K562 (cell line): ENCODE data around the gene PLD5. TPM values are rescaled to one million over a fixed set of nuclear protein-coding genes. Genes with fewer than 3 reads are reported as not detected.
A peak's percentile ranks its signal among the peaks of the same experiment; 100 is the strongest.

ENCODE experiments used
- ATAC-seq: fragments of 200-7000 bp; cut with Tn5 transposase; 3 replicates; pipeline ENCODE4 v1.9.1; 2020; ENCODE audit warnings: moderate library complexity
- BruUV-seq: library from RNA; stranded (reverse); fragments of 400-500 nt; replicated peaks from 2 replicates; lab custom pipeline; 2021; lab: Mats Ljungman, UMichigan
- CTCF ChIA-PET: fragments of 300-600 bp; formaldehyde crosslinking; extraction: SDS; loops from one replicate; lab custom pipeline; 2021; ENCODE audit warnings: low intra/inter-chr PET ratio; lab: Yijun Ruan, JAX
- POLR2A ChIA-PET: fragments of 300-600, 350-650 bp; sonication (Branson Sonifier 250); formaldehyde crosslinking; extraction: SDS; loops from one replicate; lab custom pipeline; 2021; ENCODE audit warnings: antibody characterized with exemption, inconsistent platforms; lab: Yijun Ruan, JAX
- DNase-seq, 4 experiments: peaks; one replicate each; pipeline versions ENCODE4 v3.0.0 to v3.0.0-alpha.2; 2011 to 2018; ENCODE audit warnings: low spot score in 3 of 4, mixed read lengths in 3 of 4; ENCODE audit errors: extremely low read depth in 1 of 4
- FAIRE-seq: peaks from 2 replicates; lab custom pipeline; 2011; peaks lifted over from hg19 to GRCh38; lab: Jason Lieb, UNC
- H2AFZ ChIP-seq: 2 replicates; pipeline ENCODE4 v1.6.0; 2011; ENCODE audit warnings: low read depth, low read length, control low read depth, inconsistent platforms
- H3K27ac ChIP-seq: fragments of 200-600 bp; 3 replicates; pipeline ENCODE4 v1.8.0; 2011; ENCODE audit warnings: low read depth, mild to moderate bottlenecking, control low read depth, inconsistent platforms, low read length, moderate library complexity, mixed read lengths; ENCODE audit errors: extremely low read depth
- H3K27me3 ChIP-seq, 2 experiments: fragments of 300-600 bp in 1 of 2; 2 replicates in 1 of 2; 3 replicates in 1 of 2; pipeline versions ENCODE4 v1.6.0 to v1.8.0; 2011; ENCODE audit warnings: inconsistent platforms in 2 of 2, low read length in 2 of 2, mild to moderate bottlenecking in 1 of 2, mixed read lengths in 1 of 2, moderate library complexity in 1 of 2; ENCODE audit not compliant: control insufficient read depth in 2 of 2, insufficient read depth in 2 of 2
- H3K36me3 ChIP-seq: fragments of 300-600 bp; 3 replicates; pipeline ENCODE4 v1.8.0; 2011; ENCODE audit warnings: mild to moderate bottlenecking, low read length, inconsistent platforms; ENCODE audit not compliant: control insufficient read depth, insufficient read depth
- H3K4me1 ChIP-seq, 2 experiments: fragments of 200-600 bp in 1 of 2; replicated peaks in 1 of 2; 2 replicates in 1 of 2; 3 replicates in 1 of 2; pipeline versions ENCODE4 v1.5.1 to v1.8.0; 2011; ENCODE audit warnings: inconsistent platforms in 2 of 2, low read length in 2 of 2, mild to moderate bottlenecking in 1 of 2, mixed read lengths in 1 of 2, moderate library complexity in 1 of 2; ENCODE audit not compliant: control insufficient read depth in 2 of 2, insufficient read depth in 2 of 2
- H3K4me2 ChIP-seq: 2 replicates; pipeline ENCODE4 v1.6.1; 2011; ENCODE audit warnings: low read length, control low read depth, inconsistent platforms, mixed read lengths; ENCODE audit not compliant: insufficient read depth
- H3K4me3 ChIP-seq: fragments of 200-600 bp; sonication (generic), shearing (Covaris generic); 2 replicates; pipeline ENCODE4 v1.5.1; 2016; ENCODE audit warnings: control low read depth, inconsistent platforms
- H3K79me2 ChIP-seq: fragments of 200-600 bp; 3 replicates; pipeline ENCODE4 v1.8.0; 2011; ENCODE audit warnings: low read length, inconsistent platforms; ENCODE audit not compliant: control insufficient read depth, insufficient read depth
- H3K9ac ChIP-seq, 2 experiments: 2 replicates each; pipeline versions ENCODE4 v1.6.0 to v1.6.1; 2011; ENCODE audit warnings: low read depth in 2 of 2, low read length in 2 of 2, control low read depth in 1 of 2, inconsistent platforms in 1 of 2, mild to moderate bottlenecking in 1 of 2, mixed read lengths in 1 of 2; ENCODE audit not compliant: insufficient read depth in 1 of 2
- H3K9me1 ChIP-seq: one replicate; pipeline ENCODE4 v1.6.0; 2011; ENCODE audit warnings: inconsistent platforms, mild to moderate bottlenecking, low read length, moderate library complexity; ENCODE audit not compliant: control insufficient read depth, insufficient read depth
- H3K9me3 ChIP-seq: replicated peaks from 2 replicates; pipeline ENCODE4 v1.5.1; 2011; ENCODE audit warnings: low read depth, low read length, inconsistent platforms; ENCODE audit not compliant: control insufficient read depth, insufficient read depth
- H4K20me1 ChIP-seq: replicated peaks from 2 replicates; pipeline ENCODE4 v1.6.1; 2011; ENCODE audit warnings: low read length, inconsistent platforms, mixed read lengths; ENCODE audit not compliant: control insufficient read depth, insufficient read depth
- BCL6 ChIP-seq: fragments of 250-450 bp; sonication (Bioruptor Pico); IDR thresholded peaks from 2 replicates; pipeline ENCODE4 v1.4.0; 2020
- BRF2 ChIP-seq: IDR thresholded peaks from 3 replicates; pipeline ENCODE4 v1.6.1; 2011; ENCODE audit warnings: borderline replicate concordance, mild to moderate bottlenecking; ENCODE audit not compliant: insufficient read length, insufficient read depth
- CBX5 ChIP-seq: IDR thresholded peaks from 2 replicates; pipeline ENCODE4 v1.6.1; 2014; ENCODE audit warnings: low read depth, borderline replicate concordance
- CTBP1 ChIP-seq: fragments of 450-650 bp; IDR thresholded peaks from 2 replicates; pipeline ENCODE4 v1.6.1; 2016; ENCODE audit warnings: borderline replicate concordance
- E2F3 ChIP-seq: fragments of 250-450 bp; sonication (Bioruptor Pico); IDR thresholded peaks from 2 replicates; pipeline ENCODE4 v1.4.0; 2020; ENCODE audit warnings: mild to moderate bottlenecking
- ETV6 ChIP-seq, 3 experiments: fragments of 150-350 bp in 1 of 3; sonication (generic) in 1 of 3; formaldehyde crosslinking in 1 of 3; IDR thresholded peaks; 2 replicates each; pipeline versions ENCODE4 v1.6.1 to v1.8.0; 2014 to 2022; ENCODE audit warnings: borderline replicate concordance in 2 of 3, low read depth in 2 of 3, antibody characterized with exemption in 1 of 3, low read length in 1 of 3, mild to moderate bottlenecking in 1 of 3, missing genetic modification reagents in 1 of 3
- GATAD2B ChIP-seq: fragments of 450-650 bp; IDR thresholded peaks from 2 replicates; pipeline ENCODE4 v1.6.1; 2017; ENCODE audit warnings: mild to moderate bottlenecking, borderline replicate concordance
- HOXB6 ChIP-seq: fragments of 250-450 bp; sonication (Bioruptor Pico); IDR thresholded peaks from 2 replicates; pipeline ENCODE4 v1.5.1; 2022; ENCODE audit warnings: mild to moderate bottlenecking, borderline replicate concordance
- KDM5B ChIP-seq: fragments of 200-600 bp; sonication (generic); IDR thresholded peaks from 2 replicates; pipeline ENCODE4 v1.6.1; 2012; ENCODE audit warnings: low read depth, mild to moderate bottlenecking, moderate library complexity, low read length, control low read depth, inconsistent platforms; ENCODE audit not compliant: insufficient replicate concordance
- LARP7 ChIP-seq: fragments of 450-650 bp; IDR thresholded peaks from 2 replicates; pipeline ENCODE4 v1.6.1; 2016
- NCOA2 ChIP-seq, 2 experiments: fragments of 450-650 bp; IDR thresholded peaks; 2 replicates each; pipeline ENCODE4 v1.6.1; 2018; ENCODE audit warnings: mild to moderate bottlenecking in 2 of 2, moderate library complexity in 1 of 2; ENCODE audit not compliant: partially characterized antibody in 2 of 2
- POU5F1 ChIP-seq: fragments of 150-350 bp; IDR thresholded peaks from 2 replicates; pipeline ENCODE4 v1.6.1; 2014; ENCODE audit warnings: borderline replicate concordance, low read length, low read depth, mild to moderate bottlenecking; ENCODE audit not compliant: partially characterized antibody
- SIN3B ChIP-seq: fragments of 450-650 bp; IDR thresholded peaks from 2 replicates; pipeline ENCODE4 v1.6.1; 2017; ENCODE audit warnings: low read depth, mild to moderate bottlenecking, moderate library complexity
- TEAD4 ChIP-seq, 2 experiments: sonication (generic) in 1 of 2; formaldehyde crosslinking in 1 of 2; IDR thresholded peaks; 2 replicates each; pipeline versions ENCODE4 v1.6.1 to v1.8.0; 2012 to 2022; ENCODE audit warnings: borderline replicate concordance in 1 of 2, inconsistent platforms in 1 of 2, low read length in 1 of 2, mild to moderate bottlenecking in 1 of 2, missing genetic modification reagents in 1 of 2
- ZBTB9 ChIP-seq: fragments of 450-650 bp; formaldehyde crosslinking; IDR thresholded peaks from 2 replicates; pipeline ENCODE4 v1.4.0; 2020; ENCODE audit warnings: mild to moderate bottlenecking, moderate library complexity
- ZNF175 ChIP-seq: fragments of 200-800 bp; sonication (Bioruptor generic); IDR thresholded peaks from 2 replicates; pipeline ENCODE4 v1.6.1; 2016; ENCODE audit warnings: low read depth, mild to moderate bottlenecking, missing genetic modification characterization, missing compliant biosample characterization
- WGBS: fragments of 100-300 bp; shearing (Covaris generic); methylation state at CpG from one replicate; pipeline ENCODE4 v1.1.6; 2016; ENCODE audit warnings: low coverage, mixed read lengths; ENCODE audit not compliant: insufficient coverage; ENCODE audit errors: missing lambda C conversion rate; 5-methylcytosine and 5-hydroxymethylcytosine counted together
- in situ Hi-C: fragments of 300-500 bp; cut with MboI; formaldehyde crosslinking; loops from 4 replicates; pipeline ENCODE4 v1.15.0; 2018; ENCODE audit warnings: inconsistent platforms, mixed read lengths
- intact Hi-C: fragments of 100-400 bp; cut with micrococcal nuclease; formaldehyde crosslinking; loops from 2 replicates; pipeline ENCODE4 v1.14.2; 2022
- polyA plus RNA-seq, 8 experiments: library from polyadenylated mRNA; depleted of rRNA in 4 of 8; stranded (reverse) in 5 of 8; unstranded in 3 of 8; fragments of >200 nt; fragmentation: Nextera tagmentation in 2 of 8; fragmentation: Illumina TruSeq in 1 of 8; extraction: Ambion mirVana in 2 of 8; extraction: Trizol in 1 of 8; gene quantifications; 2 replicates each; pipeline versions ENCODE4 v1.2.1 to v1.2.3, GENCODE V29; 2011 to 2014; ENCODE audit warnings: inconsistent platforms in 1 of 8, missing spikeins in 1 of 8
- total RNA-seq, 7 experiments: library from RNA; depleted of rRNA in 6 of 7; stranded (reverse); fragments of >200 nt in 6 of 7; fragmentation: Illumina TruSeq in 2 of 7; extraction: Trizol in 2 of 7; gene quantifications; 2 replicates each; pipeline versions ENCODE4 v1.2.1 to v1.2.3, GENCODE V29; 2011 to 2021; ENCODE audit warnings: low replicate concordance in 1 of 7
- TF ChIP-seq, protein P1 (sequence below): fragments of 250-450 bp; sonication (Bioruptor Pico); IDR thresholded peaks from 2 replicates; pipeline ENCODE4 v1.8.0; 2021; ENCODE audit warnings: mild to moderate bottlenecking, moderate library complexity

Gene PLD5
- total and polyA plus RNA-seq, 9 of the 15 experiments (the other 6 are each of a cell fraction or from before 2014, with no cell fraction given): not detected

GRCh38 chr1:242523719-242524570 is 552 bp downstream of the PLD5 start:
- H3K4me3 ChIP-seq: no peak overlapping the region
- peaks cover 0 to 12% of the 10 kb centered on the region in 2 experiments; a peak in 1 of 5 replicates for H3K4me1 ChIP-seq
- H3K79me2 ChIP-seq: no peaks in the 10 kb centered on the region
- no peaks in the 10 kb centered on the region for H3K36me3 ChIP-seq
- H3K4me2 ChIP-seq: no peak overlapping the region
- no peaks in the 10 kb centered on the region for H3K9me1 ChIP-seq
- H2AFZ ChIP-seq: no peak overlapping the region
- no peaks in the 10 kb centered on the region for H4K20me1 ChIP-seq
- H3K27ac ChIP-seq: no peak overlapping the region
- intact Hi-C loops (no loop called here), in situ Hi-C loops (no loop called here)
- ATAC-seq: peak; percentile 80
- H3K9me3 ChIP-seq: no peaks in the 10 kb centered on the region
- FAIRE-seq: no peak
- POLR2A ChIA-PET: interaction anchor here (0.7 kb wide), 1 partner anchor 20 kb away, joined by 3 read pairs; no protein-coding TSS in a partner anchor
- no peak overlapping the region for H3K9ac ChIP-seq
- peak; percentile 4 to 58 (median 48) for DNase-seq
- H3K27me3 ChIP-seq: peaks cover 3 to 4% of the 10 kb centered on the region in 2 experiments; a peak in 1 of 5 replicates
- 16% methylated on average over 39 of the region's 85 CpGs for WGBS
- CTCF ChIA-PET: no interaction called here
- no TSS peak for BruUV-seq
- TF ChIP-seq ETV6 (IDR thresholded peaks at IDR 0.05; ENCODE audit: borderline replicate concordance in 1 of 2, low read depth in 2 of 2, low read length in 1 of 2) (no peak), ETV6 (CRISPR knock-in tag; IDR thresholded peaks at IDR 0.05; ENCODE audit: borderline replicate concordance) (no peak), KDM5B (no peak), HOXB6 (CRISPR knock-in tag) (no peak), BRF2 (no peak), ZBTB9 (CRISPR knock-in tag) (no peak), ZNF175 (CRISPR knock-in tag) (no peak), CBX5 (no peak), LARP7 (no peak), E2F3 (CRISPR knock-in tag) (no peak), TEAD4 (IDR thresholded peaks at IDR 0.05; ENCODE audit: low read length) (no peak), TEAD4 (CRISPR knock-in tag; IDR thresholded peaks at IDR 0.05; ENCODE audit: borderline replicate concordance) (no peak), NCOA2 (IDR thresholded peaks at IDR 0.05; ENCODE audit: partially characterized antibody in 2 of 2) (no peak), CTBP1 (no peak), GATAD2B (no peak), SIN3B (no peak), POU5F1 (no peak), BCL6 (no peak)
- TF ChIP-seq, protein P1, sequence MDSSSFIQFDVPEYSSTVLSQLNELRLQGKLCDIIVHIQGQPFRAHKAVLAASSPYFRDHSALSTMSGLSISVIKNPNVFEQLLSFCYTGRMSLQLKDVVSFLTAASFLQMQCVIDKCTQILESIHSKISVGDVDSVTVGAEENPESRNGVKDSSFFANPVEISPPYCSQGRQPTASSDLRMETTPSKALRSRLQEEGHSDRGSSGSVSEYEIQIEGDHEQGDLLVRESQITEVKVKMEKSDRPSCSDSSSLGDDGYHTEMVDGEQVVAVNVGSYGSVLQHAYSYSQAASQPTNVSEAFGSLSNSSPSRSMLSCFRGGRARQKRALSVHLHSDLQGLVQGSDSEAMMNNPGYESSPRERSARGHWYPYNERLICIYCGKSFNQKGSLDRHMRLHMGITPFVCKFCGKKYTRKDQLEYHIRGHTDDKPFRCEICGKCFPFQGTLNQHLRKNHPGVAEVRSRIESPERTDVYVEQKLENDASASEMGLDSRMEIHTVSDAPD (CRISPR knock-in tag): no peak
